H1 (cell line): ENCODE measurements around the gene TIMM9. TPM values are rescaled to one million over a fixed set of nuclear protein-coding genes. Genes with fewer than 3 reads are reported as not detected.

ENCODE experiments used
- CTCF ChIA-PET: fragments of 300-600 bp; sonication (Branson Sonifier 250); formaldehyde crosslinking; loops from one replicate; lab custom pipeline; 2021; ENCODE audit not compliant: partially characterized antibody; lab: Charles Lee
- POLR2A ChIA-PET: fragments of 300-600 bp; sonication (Branson Sonifier 250); formaldehyde crosslinking; loops from one replicate; lab custom pipeline; 2021; ENCODE audit warnings: inconsistent platforms; ENCODE audit not compliant: partially characterized antibody; lab: Charles Lee
- DNase-seq, 2 experiments: peaks; one replicate each; pipeline versions ENCODE4 v3.0.0 to v3.0.0-alpha.2; 2010 to 2022; ENCODE audit warnings: low spot score in 2 of 2, low read depth in 1 of 2, mixed read lengths in 1 of 2
- FAIRE-seq: peaks from 2 replicates; lab custom pipeline; 2011; peaks lifted over from hg19 to GRCh38; lab: Jason Lieb, UNC
- H2AFZ ChIP-seq: 2 replicates; pipeline ENCODE4 v1.8.1; 2012; ENCODE audit warnings: low read length, inconsistent platforms
- H2AK5ac ChIP-seq: 2 replicates; pipeline ENCODE4 v1.6.1; 2013; ENCODE audit warnings: low read depth, low read length
- H2BK120ac ChIP-seq: replicated peaks from 2 replicates; pipeline ENCODE3; 2013; ENCODE audit warnings: low read depth, low read length, inconsistent platforms
- H2BK12ac ChIP-seq: 2 replicates; pipeline ENCODE4 v1.6.1; 2013; ENCODE audit warnings: low read depth, low read length
- H2BK15ac ChIP-seq: 2 replicates; pipeline ENCODE4 v1.6.1; 2013; ENCODE audit warnings: low read length
- H2BK20ac ChIP-seq: 2 replicates; pipeline ENCODE4 v1.6.1; 2013; ENCODE audit warnings: low read length
- H2BK5ac ChIP-seq: 2 replicates; pipeline ENCODE4 v1.6.1; 2013; ENCODE audit warnings: low read depth, low read length
- H3K14ac ChIP-seq: 2 replicates; pipeline ENCODE4 v1.6.1; 2013; ENCODE audit warnings: inconsistent platforms; ENCODE audit not compliant: insufficient read length
- H3K18ac ChIP-seq: 2 replicates; pipeline ENCODE4 v1.6.1; 2013; ENCODE audit warnings: low read length; ENCODE audit errors: extremely low read depth
- H3K23ac ChIP-seq: 2 replicates; pipeline ENCODE4 v1.6.1; 2013; ENCODE audit warnings: inconsistent platforms; ENCODE audit not compliant: insufficient read length
- H3K23me2 ChIP-seq: 2 replicates; pipeline ENCODE4 v1.6.1; 2013; ENCODE audit warnings: low read depth, low read length
- H3K27ac ChIP-seq: 2 replicates; pipeline ENCODE4 v1.6.1; 2011; ENCODE audit warnings: low read depth, low read length, inconsistent platforms
- H3K27me3 ChIP-seq, 4 experiments: replicated peaks in 1 of 4; 1 replicate in 1 of 4; 2 replicates in 3 of 4; pipeline versions ENCODE4 v1.6.1 to v1.8.1; 2011 to 2013; ENCODE audit warnings: low read length in 3 of 4, mild to moderate bottlenecking in 3 of 4, inconsistent platforms in 2 of 4, mixed read lengths in 2 of 4, moderate library complexity in 1 of 4; ENCODE audit not compliant: control insufficient read depth in 3 of 4, insufficient read depth in 3 of 4; ENCODE audit errors: extremely low read depth in 1 of 4
- H3K36me3 ChIP-seq, 4 experiments: 2 replicates each; pipeline versions ENCODE4 v1.6.1 to v1.8.1; 2011 to 2013; ENCODE audit warnings: mild to moderate bottlenecking in 4 of 4, low read length in 3 of 4, moderate library complexity in 2 of 4, control low read depth in 1 of 4, inconsistent platforms in 1 of 4; ENCODE audit not compliant: insufficient read depth in 4 of 4, control insufficient read depth in 2 of 4
- H3K4ac ChIP-seq: replicated peaks from 2 replicates; pipeline ENCODE3; 2013; ENCODE audit warnings: low read length, low read depth, mixed read lengths, inconsistent platforms; ENCODE audit not compliant: insufficient read length
- H3K4me1 ChIP-seq, 4 experiments: replicated peaks in 1 of 4; 1 replicate in 1 of 4; 2 replicates in 3 of 4; pipeline versions ENCODE4 v1.6.1 to v1.8.1; 2011 to 2013; ENCODE audit warnings: low read length in 3 of 4, inconsistent platforms in 2 of 4, mixed read lengths in 1 of 4; ENCODE audit not compliant: insufficient read depth in 4 of 4, control insufficient read depth in 3 of 4
- H3K4me2 ChIP-seq, 2 experiments: 2 replicates each; pipeline versions ENCODE4 v1.6.1 to v1.8.1; 2011 to 2013; ENCODE audit warnings: low read depth in 2 of 2, low read length in 2 of 2, control low read depth in 1 of 2, inconsistent platforms in 1 of 2, mild to moderate bottlenecking in 1 of 2; ENCODE audit not compliant: insufficient read depth in 1 of 2
- H3K4me3 ChIP-seq, 4 experiments: fragments of 200-600, 300-600 bp in 1 of 4; sonication (generic), shearing (Covaris generic), sonication (Bioruptor Twin) in 1 of 4; 2 replicates each; pipeline versions ENCODE4 v1.5.1 to v1.8.1; 2011 to 2016; ENCODE audit warnings: low read length in 4 of 4, low read depth in 3 of 4, control low read depth in 2 of 4, inconsistent platforms in 2 of 4, mild to moderate bottlenecking in 2 of 4, mixed read lengths in 1 of 4, moderate library complexity in 1 of 4; ENCODE audit not compliant: insufficient read depth in 2 of 4; ENCODE audit errors: extremely low read depth in 1 of 4
- H3K56ac ChIP-seq: replicated peaks from 2 replicates; pipeline ENCODE3; 2013; ENCODE audit warnings: low read depth, mild to moderate bottlenecking, mixed read lengths, low read length, inconsistent platforms; ENCODE audit not compliant: insufficient read length
- H3K79me1 ChIP-seq: 2 replicates; pipeline ENCODE4 v1.6.1; 2013; ENCODE audit warnings: low read depth, low read length, control low read depth
- H3K79me2 ChIP-seq, 2 experiments: 2 replicates each; pipeline versions ENCODE4 v1.6.1 to v1.8.1; 2012 to 2013; ENCODE audit warnings: low read length in 2 of 2, mild to moderate bottlenecking in 2 of 2, inconsistent platforms in 1 of 2; ENCODE audit not compliant: insufficient read depth in 2 of 2, control insufficient read depth in 1 of 2
- H3K9ac ChIP-seq, 4 experiments: replicated peaks in 1 of 4; 1 replicate in 1 of 4; 2 replicates in 3 of 4; pipeline versions ENCODE4 v1.6.1 to v1.8.1; 2011 to 2013; ENCODE audit warnings: low read depth in 3 of 4, low read length in 3 of 4, control low read depth in 2 of 4, mild to moderate bottlenecking in 2 of 4, moderate library complexity in 2 of 4, inconsistent platforms in 1 of 4; ENCODE audit errors: extremely low read depth in 1 of 4
- H3K9me3 ChIP-seq, 2 experiments: 2 replicates each; pipeline versions ENCODE4 v1.6.1 to v1.8.1; 2012 to 2013; ENCODE audit warnings: mild to moderate bottlenecking in 2 of 2, moderate library complexity in 2 of 2, control low read depth in 1 of 2, inconsistent platforms in 1 of 2, low read depth in 1 of 2, low read length in 1 of 2, mixed read lengths in 1 of 2; ENCODE audit not compliant: insufficient read depth in 2 of 2
- H4K20me1 ChIP-seq, 2 experiments: replicated peaks in 1 of 2; 2 replicates each; pipeline versions ENCODE3 to v1.8.1; 2011 to 2013; ENCODE audit warnings: inconsistent platforms in 2 of 2, low read length in 2 of 2, mild to moderate bottlenecking in 1 of 2; ENCODE audit not compliant: insufficient read depth in 2 of 2, control insufficient read depth in 1 of 2
- H4K5ac ChIP-seq: 2 replicates; pipeline ENCODE4 v1.6.1; 2013; ENCODE audit warnings: low read length, low read depth, mixed read lengths, inconsistent platforms; ENCODE audit not compliant: insufficient read length
- H4K8ac ChIP-seq: 2 replicates; pipeline ENCODE4 v1.8.0; 2013; ENCODE audit warnings: mild to moderate bottlenecking, moderate library complexity, low read length, inconsistent platforms; ENCODE audit not compliant: insufficient read depth; ENCODE audit errors: extremely low read depth
- H4K91ac ChIP-seq: replicated peaks from 2 replicates; pipeline ENCODE3; 2013; ENCODE audit warnings: low read length, mixed read lengths, inconsistent platforms; ENCODE audit not compliant: insufficient read length
- ASH2L ChIP-seq: fragments of 200-600, 300-600 bp; sonication (generic); IDR thresholded peaks from one replicate; pipeline ENCODE4 v1.7.1; 2017; ENCODE audit warnings: low read length
- EP300 ChIP-seq, 2 experiments: IDR thresholded peaks; 1 replicate in 1 of 2; 2 replicates in 1 of 2; pipeline ENCODE4 v1.6.1; 2011 to 2012; ENCODE audit warnings: low read depth in 2 of 2, low read length in 2 of 2, mild to moderate bottlenecking in 2 of 2, borderline replicate concordance in 1 of 2, inconsistent platforms in 1 of 2, moderate library complexity in 1 of 2
- HDAC6 ChIP-seq: IDR thresholded peaks from one replicate; pipeline ENCODE4 v1.7.1; 2012; ENCODE audit warnings: low read depth, mild to moderate bottlenecking, inconsistent platforms, low read length, moderate library complexity
- KDM1A ChIP-seq: fragments of 200-600, 300-600 bp; sonication (generic); IDR thresholded peaks from 2 replicates; pipeline ENCODE4 v1.7.1; 2016; ENCODE audit warnings: mild to moderate bottlenecking, low read length, borderline replicate concordance
- RNF2 ChIP-seq: fragments of 200-900, 300-1000 bp; sonication (generic); IDR thresholded peaks from 2 replicates; pipeline ENCODE4 v1.7.1; 2016; ENCODE audit warnings: borderline replicate concordance, low read depth, mild to moderate bottlenecking, antibody characterized with exemption, low read length; ENCODE audit not compliant: poor library complexity, severe bottlenecking; ENCODE audit errors: missing control alignments
- SP1 ChIP-seq: IDR thresholded peaks from 2 replicates; pipeline ENCODE4 v1.6.1; 2011; ENCODE audit warnings: low read depth, low read length
- SRF ChIP-seq: IDR thresholded peaks from 2 replicates; pipeline ENCODE4 v1.6.1; 2011; ENCODE audit warnings: mild to moderate bottlenecking, low read depth, low read length, moderate library complexity
- TBP ChIP-seq: IDR thresholded peaks from 2 replicates; pipeline ENCODE4 v1.6.1; 2011; ENCODE audit warnings: low read depth, low read length, improper control_type of control experiment
- TCF12 ChIP-seq: IDR thresholded peaks from 2 replicates; pipeline ENCODE4 v1.6.1; 2011; ENCODE audit warnings: low read depth, mild to moderate bottlenecking, low read length
- WGBS, 2 experiments: shearing (Covaris generic) in 1 of 2; methylation state at CpG; one replicate each; pipeline versions ENCODE4 v1.1.6 to v1.1.7; 2013 to 2015; ENCODE audit warnings: low lambda C conversion rate in 2 of 2, mixed read lengths in 2 of 2, inconsistent platforms in 1 of 2, low coverage in 1 of 2, missing lambda C conversion rate in 1 of 2; ENCODE audit not compliant: insufficient replicate concordance in 2 of 2, insufficient coverage in 1 of 2, insufficient read length in 1 of 2; ENCODE audit errors: extremely low coverage in 1 of 2, missing lambda C conversion rate in 1 of 2; 5-methylcytosine and 5-hydroxymethylcytosine counted together
- polyA plus RNA-seq, 7 experiments: library from polyadenylated mRNA; depleted of rRNA in 3 of 7; stranded (reverse) in 5 of 7; unstranded in 2 of 7; fragments of >200 nt in 5 of 7; fragments of 200-250 nt in 2 of 7; gene quantifications; 1 replicate in 5 of 7; 2 replicates in 1 of 7; 4 replicates in 1 of 7; pipeline versions ENCODE4 v1.2.1 to v1.2.3, GENCODE V29; 2011 to 2013; ENCODE audit warnings: missing spikeins in 2 of 7, mixed read lengths in 2 of 7
- total RNA-seq: library from RNA; stranded (reverse); fragmentation: NEBNext Ultra II Directional; extraction: Animal tissue kit (Norgen Biotek cat#: 25700); gene quantifications from 2 replicates; pipeline ENCODE4 v1.2.1, GENCODE V29; 2021

TIMM9 gene
- total and polyA plus RNA-seq, 2 of the 8 experiments (the other 6 are each of a cell fraction or from before 2014, with no cell fraction given): 24.0 to 52.2 TPM

- Histone ChIP-seq H4K8ac (no peak overlapping the region), H3K79me1 (no peaks in the 10 kb centered on the region), H4K20me1 (no peaks in the 10 kb centered on the region), H3K4me1 (no peaks in the 10 kb centered on the region), H3K23me2 (no peaks in the 10 kb centered on the region), H3K23ac (no peak overlapping the region), H2BK120ac (no peak overlapping the region), H2AK5ac (no peak overlapping the region), H2BK20ac (no peak overlapping the region), H3K18ac (no peak overlapping the region), H4K5ac (no peak overlapping the region), H2BK5ac (no peak overlapping the region), H3K9me3 (no peaks in the 10 kb centered on the region), H3K56ac (no peak overlapping the region), H3K27ac (no peak overlapping the region), H2AFZ (no peak overlapping the region), H3K36me3 (peaks cover 0 to 22% (median 7%) of the 10 kb centered on the region in 4 experiments; a peak in 4 of 8 replicates), H3K4me3 (no peak overlapping the region), H3K9ac (no peak overlapping the region), H3K79me2 (no peaks in the 10 kb centered on the region), H4K91ac (no peak overlapping the region), H3K14ac (no peak overlapping the region), H3K4ac (no peak overlapping the region), H3K4me2 (no peak overlapping the region), H2BK12ac (no peak overlapping the region), H3K27me3 (no peaks in the 10 kb centered on the region), H2BK15ac (no peak overlapping the region)
- TF ChIP-seq TCF12 (no peak), RNF2 (no peak), SP1 (no peak), EP300 (IDR thresholded peaks at IDR 0.05; ENCODE audit: borderline replicate concordance in 1 of 2, low read depth in 2 of 2, low read length in 2 of 2) (no peak), KDM1A (no peak), TBP (no peak), SRF (no peak), HDAC6 (no peak), ASH2L (no peak)
- ChIA-PET POLR2A (no interaction called here), CTCF (interaction anchor here (0.5 kb wide), 1 partner anchor 781 kb away, joined by 3 read pairs; no protein-coding TSS in a partner anchor)
- DNase-seq: no peak
- no peak for FAIRE-seq
- WGBS, 2 experiments: 89% methylated on average over 2 of the region's 2 CpGs; no CpG with 5 or more reads in 1 of the 2 experiments
These were observed 38.1 kb upstream of the TIMM9 start for GRCh38 chr14:58465421-58465820.
